ENCODE measurements around the gene CDH23. TPM values are rescaled to one million over a fixed set of nuclear protein-coding genes. Genes with fewer than 3 reads are reported as not detected.

CDH23 gene
- total RNA-seq, 1 experiment from 2014 or later = 2.9 TPM

GRCh38 chr10:71653044-71653443 is 256.3 kb downstream of the CDH23 start:
- Mint-ChIP-seq H3K9me3 (no peaks in the 10 kb centered on the region), H3K27ac (no peak overlapping the region), H3K36me3 (no peaks in the 10 kb centered on the region), H3K4me1 (peaks cover 60% of the 10 kb centered on the region), H3K4me3 (no peak overlapping the region), H3K27me3 (ENCODE audit: low read depth) (peaks cover 43% of the 10 kb centered on the region)
- POLR2A ChIA-PET = no interaction called here
- DNase-seq (ENCODE audit: low spot score) (no peak), ATAC-seq (no peak)
- no peak for TF ChIP-seq NR2C2 (CRISPR knock-in tag; IDR thresholded peaks at IDR 0.05)
- TF ChIP-seq ZNF425 (CRISPR knock-in tag; conservative IDR thresholded peaks at IDR 0.05) = no peak
- TF ChIP-seq NR1H2 (CRISPR knock-in tag; IDR thresholded peaks at IDR 0.05) = no peak
- TF ChIP-seq PRRX2 (CRISPR knock-in tag; IDR thresholded peaks at IDR 0.05) = no peak
- no peak for TF ChIP-seq HMGXB4 (CRISPR knock-in tag; IDR thresholded peaks at IDR 0.05)
- no peak for TF ChIP-seq TEAD1 (CRISPR knock-in tag; IDR thresholded peaks at IDR 0.05)
- no peak for TF ChIP-seq FOXP1 (CRISPR knock-in tag; IDR thresholded peaks at IDR 0.05; ENCODE audit: borderline replicate concordance)
- no peak for TF ChIP-seq CBFB (CRISPR knock-in tag; IDR thresholded peaks at IDR 0.05; ENCODE audit: low read depth)
- TF ChIP-seq RELA (CRISPR knock-in tag; IDR thresholded peaks at IDR 0.05; ENCODE audit: borderline replicate concordance) = no peak
- TF ChIP-seq ZNF671 (CRISPR knock-in tag; IDR thresholded peaks at IDR 0.05) = no peak
- TF ChIP-seq EMX1 (CRISPR knock-in tag; IDR thresholded peaks at IDR 0.05) = no peak
- no peak for TF ChIP-seq E2F4 (CRISPR knock-in tag; IDR thresholded peaks at IDR 0.05; ENCODE audit: borderline replicate concordance, low read depth)
- TF ChIP-seq ZNF232 (CRISPR knock-in tag; IDR thresholded peaks at IDR 0.05) = no peak
- TF ChIP-seq SMAD4 (CRISPR knock-in tag; IDR thresholded peaks at IDR 0.05) = no peak
- no peak for TF ChIP-seq ESRRA (CRISPR knock-in tag; IDR thresholded peaks at IDR 0.05; ENCODE audit: borderline replicate concordance)
- no peak for TF ChIP-seq E2F5 (CRISPR knock-in tag; IDR thresholded peaks at IDR 0.05)
- TF ChIP-seq AFF4 (CRISPR knock-in tag; IDR thresholded peaks at IDR 0.05; ENCODE audit: borderline replicate concordance) = no peak
- CTCF ChIA-PET = interaction anchor here (0.7 to 2.1 kb wide), 4 partner anchors 32 to 83 kb away, joined by 3 to 7 read pairs (median 4); no protein-coding TSS in a partner anchor

All from WTC11 (cell line).